DOHH2 (cell line): ENCODE measurements around the gene KDM2A.
A peak's percentile ranks its signal among the peaks of the same experiment; 100 is the strongest.

Source experiments
- H3F3A ChIP-seq: fragments of 200-600 bp; sonication (generic), shearing (Covaris generic); 2 replicates; pipeline ENCODE4 v1.6.0; 2016; ENCODE audit warnings: antibody characterized with exemption, mild to moderate bottlenecking; ENCODE audit not compliant: control insufficient read depth, insufficient read depth
- H3K27ac ChIP-seq: fragments of 200-600 bp; sonication (generic); 2 replicates; pipeline ENCODE4 v1.5.1; 2014; ENCODE audit warnings: low read depth, mild to moderate bottlenecking, low read length, moderate library complexity
- H3K27me3 ChIP-seq: fragments of 200-600 bp; sonication (generic); 2 replicates; pipeline ENCODE4 v1.6.1; 2014; ENCODE audit warnings: mild to moderate bottlenecking, low read length, mixed read lengths; ENCODE audit not compliant: control insufficient read depth
- H3K36me3 ChIP-seq: fragments of 200-600 bp; sonication (generic); 2 replicates; pipeline ENCODE4 v1.6.1; 2014; ENCODE audit warnings: mild to moderate bottlenecking, low read length, moderate library complexity, mixed read lengths; ENCODE audit not compliant: control insufficient read depth
- H3K4me1 ChIP-seq: fragments of 200-600 bp; sonication (generic); 2 replicates; pipeline ENCODE4 v1.6.1; 2014; ENCODE audit warnings: mild to moderate bottlenecking, low read length, mixed read lengths; ENCODE audit not compliant: control insufficient read depth
- H3K4me2 ChIP-seq: fragments of 200-600 bp; sonication (generic); 2 replicates; pipeline ENCODE4 v1.6.0; 2014; ENCODE audit warnings: mild to moderate bottlenecking, low read length, moderate library complexity
- H3K4me3 ChIP-seq: fragments of 200-600 bp; sonication (generic); 2 replicates; pipeline ENCODE4 v1.5.1; 2014; ENCODE audit warnings: mild to moderate bottlenecking, low read length, mixed read lengths
- H3K79me2 ChIP-seq: fragments of 200-600 bp; sonication (generic); 2 replicates; pipeline ENCODE4 v1.6.1; 2014; ENCODE audit warnings: mild to moderate bottlenecking, low read length, mixed read lengths; ENCODE audit not compliant: control insufficient read depth
- H3K9me2 ChIP-seq: fragments of 200-600 bp; sonication (generic); replicated peaks from 2 replicates; pipeline ENCODE4 v1.6.1; 2014; ENCODE audit warnings: mild to moderate bottlenecking, low read length, mixed read lengths; ENCODE audit not compliant: control insufficient read depth
- H3K9me3 ChIP-seq: fragments of 200-600 bp; sonication (generic); 2 replicates; pipeline ENCODE4 v1.6.1; 2014; ENCODE audit warnings: antibody characterized with exemption, low read length, mixed read lengths; ENCODE audit not compliant: control insufficient read depth, insufficient read depth
- H4K20me1 ChIP-seq: fragments of 200-600 bp; sonication (generic); 2 replicates; pipeline ENCODE4 v1.6.0; 2014; ENCODE audit warnings: low read depth, mild to moderate bottlenecking, antibody characterized with exemption, low read length, moderate library complexity; ENCODE audit not compliant: control insufficient read depth, insufficient read depth
- CTCF ChIP-seq: fragments of 200-600 bp; sonication (generic); IDR thresholded peaks from one replicate; pipeline ENCODE4 v1.5.1; 2014; ENCODE audit warnings: antibody characterized with exemption, mild to moderate bottlenecking, low read depth, low read length; ENCODE audit not compliant: poor library complexity, severe bottlenecking
- EZH2phosphoT487 ChIP-seq: fragments of 200-600 bp; sonication (generic); IDR thresholded peaks from 2 replicates; pipeline ENCODE4 v1.6.1; 2017; ENCODE audit warnings: borderline replicate concordance, mild to moderate bottlenecking, antibody characterized with exemption, low read length, moderate library complexity, mixed read lengths

The KDM2A gene

DNA sequence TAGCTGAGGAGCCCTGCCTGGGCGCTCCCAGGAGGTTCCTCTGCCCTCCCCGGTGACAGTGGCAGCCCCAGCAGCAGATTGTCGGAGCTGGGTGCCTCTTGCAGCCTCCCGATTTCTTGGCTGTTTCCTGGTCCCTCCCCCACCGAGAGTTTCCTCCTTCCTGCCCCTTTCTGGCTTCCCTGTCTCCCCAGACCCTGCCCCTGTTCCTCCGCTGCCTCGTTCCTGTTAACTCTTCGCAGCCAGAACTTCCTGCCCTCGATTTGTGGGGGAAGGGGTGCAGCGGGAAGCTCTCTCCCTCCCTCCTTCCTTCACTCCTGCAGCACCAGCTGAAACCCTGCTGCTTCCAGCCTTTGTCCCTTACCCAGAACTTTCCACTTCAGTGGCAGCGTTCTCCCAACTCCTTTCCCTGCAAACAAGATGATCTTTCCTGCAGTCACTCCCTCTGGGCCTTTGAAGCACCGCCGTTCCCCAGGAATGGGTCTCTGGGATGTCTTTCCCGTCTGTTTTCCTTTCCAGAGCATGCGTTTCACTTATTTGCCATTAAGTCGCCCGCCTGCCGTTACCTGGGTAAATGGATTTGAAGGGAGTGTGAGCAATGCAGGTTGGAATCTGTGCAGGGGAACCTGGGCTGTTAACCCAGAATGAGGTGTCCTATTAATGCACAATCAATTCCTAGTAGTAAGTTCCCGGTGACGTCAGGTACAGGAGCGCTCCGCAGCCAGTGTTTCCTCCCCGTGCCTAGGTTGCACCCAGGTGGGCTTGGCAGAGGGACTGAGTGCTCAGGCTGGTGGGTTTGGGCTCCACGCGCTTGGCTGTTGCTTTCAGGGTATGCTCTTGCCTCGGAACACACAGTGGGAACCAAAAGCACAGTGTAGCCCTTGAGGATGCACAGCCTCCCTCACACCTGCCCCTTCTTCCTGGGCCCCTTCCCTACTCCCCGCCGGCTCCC lies 151.5 kb downstream of the KDM2A start:
- Histone ChIP-seq H3K79me2 (peaks cover 96% of the 10 kb centered on the region), H4K20me1 (peaks cover 4% of the 10 kb centered on the region), H3K9me3 (no peaks in the 10 kb centered on the region), H3K36me3 (peaks cover 87% of the 10 kb centered on the region), H3K4me2 (peak overlapping the region; percentile 100), H3K27me3 (no peaks in the 10 kb centered on the region), H3K9me2 (no peaks in the 10 kb centered on the region), H3K4me1 (peaks cover 86% of the 10 kb centered on the region), H3K4me3 (peak overlapping the region; percentile 91), H3F3A (peaks cover 49% of the 10 kb centered on the region), H3K27ac (peak overlapping the region; percentile 100)
- TF ChIP-seq CTCF (no peak), EZH2phosphoT487 (no peak)

- H3K79me2 ChIP-seq: peaks cover 97% of the 10 kb centered on the region
- H3K36me3 ChIP-seq: peaks cover 91% of the 10 kb centered on the region
- H3K27ac ChIP-seq: peak overlapping the region; percentile 100
- H3K4me2 ChIP-seq: peak overlapping the region; percentile 100
- no peaks in the 10 kb centered on the region for H3K27me3 ChIP-seq
- peak overlapping the region; percentile 91 for H3K4me3 ChIP-seq
- peaks cover 87% of the 10 kb centered on the region for H3K4me1 ChIP-seq
- no peaks in the 10 kb centered on the region for H3K9me3 ChIP-seq
- H4K20me1 ChIP-seq: peaks cover 4% of the 10 kb centered on the region
- H3K9me2 ChIP-seq: no peaks in the 10 kb centered on the region
- TF ChIP-seq EZH2phosphoT487 (no peak), CTCF (no peak)
- peaks cover 54% of the 10 kb centered on the region for H3F3A ChIP-seq
These were observed 152.1 kb downstream of the KDM2A start for GRCh38 chr11:67271205-67271540.

DNA sequence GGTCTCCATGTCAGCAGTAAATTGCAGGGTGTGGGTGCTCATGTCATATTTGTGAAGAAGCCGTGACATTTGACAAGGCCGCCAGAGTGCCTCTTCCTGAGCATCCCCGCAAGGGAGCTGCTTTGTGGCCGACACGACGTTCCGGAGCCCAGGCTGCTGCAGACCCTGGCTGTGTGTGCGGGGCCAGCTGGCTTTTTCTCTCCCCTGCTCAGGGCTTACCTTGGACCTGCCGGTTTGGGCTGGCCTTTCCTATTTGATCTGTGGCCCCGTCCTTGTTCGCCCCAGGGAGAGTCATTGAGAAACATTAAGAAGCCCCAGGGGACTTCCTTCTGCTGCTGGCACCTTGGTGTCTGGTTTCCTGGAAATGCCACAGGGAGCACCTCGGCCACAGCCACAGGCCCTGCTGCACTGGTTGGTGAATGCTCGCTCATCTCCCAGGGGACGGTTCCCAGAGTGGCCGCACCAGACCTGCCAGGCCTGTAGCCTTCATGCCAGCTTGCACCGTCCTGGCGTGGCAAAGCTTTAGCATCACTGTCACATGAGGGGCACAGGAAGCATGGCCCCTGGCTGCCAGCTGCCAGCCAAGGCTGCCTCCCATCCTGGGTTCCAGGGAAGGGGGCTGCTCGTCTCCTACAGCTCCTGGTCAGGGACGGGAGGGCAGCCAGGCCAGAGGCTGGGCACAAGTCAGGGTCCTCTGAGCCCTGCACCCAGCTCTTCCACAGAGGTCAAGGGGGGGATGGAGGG lies 152.7 kb downstream of the KDM2A start:
- Histone ChIP-seq H3K4me3 (peak overlapping the region; percentile 91), H3K27ac (peak overlapping the region; percentile 100), H3K9me2 (no peaks in the 10 kb centered on the region), H3K36me3 (peaks cover 95% of the 10 kb centered on the region), H4K20me1 (peaks cover 4% of the 10 kb centered on the region), H3K9me3 (no peaks in the 10 kb centered on the region), H3F3A (peaks cover 60% of the 10 kb centered on the region), H3K4me1 (peaks cover 92% of the 10 kb centered on the region), H3K4me2 (peak overlapping the region; percentile 100), H3K79me2 (peaks cover 100% of the 10 kb centered on the region), H3K27me3 (no peaks in the 10 kb centered on the region)
- TF ChIP-seq EZH2phosphoT487: no peak
- no peak for TF ChIP-seq CTCF
